GM23338 (cell line): ENCODE measurements around the gene PPP1R18. TPM values are rescaled to one million over a fixed set of nuclear protein-coding genes. Genes with fewer than 3 reads are reported as not detected.
"Not testable (repeated sequence)": the region's sequence is repeated elsewhere in the genome, so short reads cannot be mapped to it uniquely, and the experiment has no call there.

Experiments
- ATAC-seq: fragments of 200-7000 bp; cut with Tn5 transposase; 3 replicates; pipeline ENCODE4 v1.9.1; 2020
- DNase-seq: peaks from one replicate; pipeline ENCODE4 v3.0.0-alpha.2; 2015; ENCODE audit warnings: low spot score
- H2AFZ ChIP-seq: fragments of 200-600 bp; sonication (generic); 2 replicates; pipeline ENCODE4 v1.8.0; 2016; ENCODE audit warnings: antibody characterized with exemption, mild to moderate bottlenecking, moderate library complexity
- H3F3A ChIP-seq: fragments of 200-600 bp; sonication (generic); replicated peaks from 2 replicates; pipeline ENCODE4 v1.8.0; 2017; ENCODE audit warnings: antibody characterized with exemption, mixed run types, low read depth
- H3K27ac ChIP-seq: fragments of 200-600 bp; sonication (generic); 2 replicates; pipeline ENCODE4 v1.6.1; 2016; ENCODE audit warnings: low read depth
- H3K27me3 ChIP-seq: fragments of 200-600 bp; sonication (generic); 2 replicates; pipeline ENCODE4 v1.8.0; 2016; ENCODE audit warnings: mild to moderate bottlenecking, mixed run types, moderate library complexity; ENCODE audit not compliant: insufficient read depth
- H3K36me3 ChIP-seq: fragments of 200-600 bp; sonication (generic); 2 replicates; pipeline ENCODE4 v1.8.0; 2016; ENCODE audit warnings: mild to moderate bottlenecking; ENCODE audit not compliant: insufficient read depth
- H3K4me1 ChIP-seq: fragments of 200-600 bp; sonication (generic); 2 replicates; pipeline ENCODE4 v1.8.0; 2016; ENCODE audit warnings: mild to moderate bottlenecking, moderate library complexity; ENCODE audit not compliant: insufficient read depth
- H3K4me2 ChIP-seq: fragments of 200-600 bp; sonication (generic); 2 replicates; pipeline ENCODE4 v1.7.1; 2017; ENCODE audit warnings: mixed run types
- H3K4me3 ChIP-seq: fragments of 200-600 bp; sonication (generic); 2 replicates; pipeline ENCODE4 v1.6.1; 2016; ENCODE audit warnings: mixed run types
- H3K79me2 ChIP-seq: fragments of 200-600 bp; sonication (generic); replicated peaks from 2 replicates; pipeline ENCODE4 v1.8.0; 2017; ENCODE audit warnings: mild to moderate bottlenecking; ENCODE audit not compliant: insufficient read depth
- H3K9me2 ChIP-seq: fragments of 200-600 bp; sonication (generic); 2 replicates; pipeline ENCODE4 v1.8.0; 2017; ENCODE audit not compliant: insufficient read depth
- H4K20me1 ChIP-seq: fragments of 200-600 bp; sonication (generic); replicated peaks from 2 replicates; pipeline ENCODE4 v1.8.0; 2017; ENCODE audit warnings: mild to moderate bottlenecking; ENCODE audit not compliant: insufficient read depth
- H3K27ac Mint-ChIP-seq: 2 replicates; pipeline ENCODE4 v1.8.0; 2020; ENCODE audit warnings: inconsistent platforms, mild to moderate bottlenecking, moderate library complexity, mixed read lengths
- H3K27me3 Mint-ChIP-seq: 3 replicates; pipeline ENCODE4 v1.8.0; 2022; ENCODE audit warnings: low read depth, mild to moderate bottlenecking, moderate library complexity, mixed read lengths, inconsistent platforms; ENCODE audit not compliant: insufficient read depth, poor library complexity
- H3K36me3 Mint-ChIP-seq: 3 replicates; pipeline ENCODE4 v1.8.0; 2021; ENCODE audit warnings: low read depth, mild to moderate bottlenecking, inconsistent platforms, moderate library complexity, mixed read lengths
- H3K4me1 Mint-ChIP-seq: 3 replicates; pipeline ENCODE4 v1.8.0; 2020; ENCODE audit warnings: mild to moderate bottlenecking, inconsistent platforms, mixed read lengths
- H3K4me3 Mint-ChIP-seq: 3 replicates; pipeline ENCODE4 v1.8.0; 2021; ENCODE audit warnings: moderate library complexity, mild to moderate bottlenecking, inconsistent platforms, mixed read lengths
- H3K9me3 Mint-ChIP-seq: 3 replicates; pipeline ENCODE4 v1.8.0; 2020; ENCODE audit warnings: moderate library complexity, mild to moderate bottlenecking, inconsistent platforms, mixed read lengths
- CREB1 ChIP-seq: fragments of 250-450 bp; sonication (Bioruptor Pico); IDR thresholded peaks from 2 replicates; pipeline ENCODE4 v1.5.0; 2020; ENCODE audit warnings: low read depth, mild to moderate bottlenecking, moderate library complexity
- EZH2phosphoT487 ChIP-seq: fragments of 200-600 bp; sonication (generic); IDR thresholded peaks from one replicate; pipeline ENCODE4 v1.8.1; 2018; ENCODE audit warnings: antibody characterized with exemption; ENCODE audit not compliant: unreplicated experiment
- JUNB ChIP-seq: IDR thresholded peaks from one replicate; pipeline ENCODE4 v1.6.1; 2016; ENCODE audit warnings: antibody characterized with exemption; ENCODE audit not compliant: unreplicated experiment
- NANOG ChIP-seq: IDR thresholded peaks from 2 replicates; pipeline ENCODE4 v1.6.1; 2016; ENCODE audit warnings: antibody characterized with exemption, borderline replicate concordance
- POLR2AphosphoS5 ChIP-seq: IDR thresholded peaks from 2 replicates; pipeline ENCODE4 v1.6.1; 2016; ENCODE audit warnings: antibody characterized with exemption, low read depth
- polyA plus RNA-seq: library from polyadenylated mRNA; unstranded; fragments of >200 nt; fragmentation: Nextera tagmentation; extraction: Ambion mirVana; gene quantifications from 2 replicates; pipeline ENCODE4 v1.2.1, GENCODE V29; 2016
- total RNA-seq: library from RNA; depleted of rRNA; stranded (reverse); fragments of >200 nt; shearing (Covaris generic); gene quantifications from 2 replicates; pipeline ENCODE4 v1.2.3, GENCODE V29; 2014
- TF ChIP-seq, protein P1 (sequence below): IDR thresholded peaks from 2 replicates; pipeline ENCODE4 v1.6.1; 2016; ENCODE audit warnings: antibody characterized with exemption

PPP1R18 gene
- total and polyA plus RNA-seq, 2 experiments from 2014 or later, result 17.1 to 19.2 TPM

DNA sequence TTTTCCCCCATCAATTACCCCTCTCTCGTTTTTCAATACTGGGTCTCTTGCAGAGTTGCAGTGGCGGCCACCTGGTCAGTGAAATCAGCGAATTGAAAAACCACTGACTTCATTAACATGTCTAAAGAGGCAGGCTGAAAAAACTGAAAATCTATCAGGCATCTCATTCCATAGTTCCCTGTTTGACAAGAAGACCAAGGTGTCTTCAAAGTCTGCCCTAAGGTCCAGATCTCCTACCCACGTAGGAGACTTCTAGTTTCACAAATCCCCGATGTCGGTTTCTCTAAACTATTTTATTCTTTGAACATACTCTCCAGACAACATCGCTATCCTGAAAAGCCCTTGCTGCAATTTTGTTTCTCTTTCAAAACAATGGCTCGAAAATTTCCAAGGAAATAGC lies 32.9 kb upstream of the PPP1R18 start:
- Histone ChIP-seq H4K20me1 (peaks cover 24% of the 10 kb centered on the region), H3K27me3 (no peaks in the 10 kb centered on the region), H3K9me2 (no peaks in the 10 kb centered on the region), H3K79me2 (peaks cover 68% of the 10 kb centered on the region), H2AFZ (no peak overlapping the region), H3K36me3 (peaks cover 31% of the 10 kb centered on the region), H3K4me2 (peak overlapping the region; percentile 77), H3F3A (peaks cover 35% of the 10 kb centered on the region), H3K4me1 (peaks cover 13% of the 10 kb centered on the region), H3K4me3 (peak overlapping the region; percentile 55), H3K27ac (peak overlapping the region; percentile 97)
- H3K4me3 Mint-ChIP-seq, result peak overlapping the region; percentile 100
- peaks cover 50% of the 10 kb centered on the region for H3K27me3 Mint-ChIP-seq
- peak overlapping the region; percentile 100 for H3K27ac Mint-ChIP-seq
- peaks cover 13% of the 10 kb centered on the region; the same call in 2 of the 3 replicates for H3K9me3 Mint-ChIP-seq
- TF ChIP-seq CREB1 (CRISPR knock-in tag) (no peak), POLR2AphosphoS5 (peak; percentile 57; the same call in 1 of the 2 replicates), NANOG (no peak), EZH2phosphoT487 (no peak)
- DNase-seq (peak; percentile 66), ATAC-seq (no peak)
- H3K36me3 Mint-ChIP-seq, result peaks cover 56% of the 10 kb centered on the region
- peaks cover 42% of the 10 kb centered on the region for H3K4me1 Mint-ChIP-seq

DNA sequence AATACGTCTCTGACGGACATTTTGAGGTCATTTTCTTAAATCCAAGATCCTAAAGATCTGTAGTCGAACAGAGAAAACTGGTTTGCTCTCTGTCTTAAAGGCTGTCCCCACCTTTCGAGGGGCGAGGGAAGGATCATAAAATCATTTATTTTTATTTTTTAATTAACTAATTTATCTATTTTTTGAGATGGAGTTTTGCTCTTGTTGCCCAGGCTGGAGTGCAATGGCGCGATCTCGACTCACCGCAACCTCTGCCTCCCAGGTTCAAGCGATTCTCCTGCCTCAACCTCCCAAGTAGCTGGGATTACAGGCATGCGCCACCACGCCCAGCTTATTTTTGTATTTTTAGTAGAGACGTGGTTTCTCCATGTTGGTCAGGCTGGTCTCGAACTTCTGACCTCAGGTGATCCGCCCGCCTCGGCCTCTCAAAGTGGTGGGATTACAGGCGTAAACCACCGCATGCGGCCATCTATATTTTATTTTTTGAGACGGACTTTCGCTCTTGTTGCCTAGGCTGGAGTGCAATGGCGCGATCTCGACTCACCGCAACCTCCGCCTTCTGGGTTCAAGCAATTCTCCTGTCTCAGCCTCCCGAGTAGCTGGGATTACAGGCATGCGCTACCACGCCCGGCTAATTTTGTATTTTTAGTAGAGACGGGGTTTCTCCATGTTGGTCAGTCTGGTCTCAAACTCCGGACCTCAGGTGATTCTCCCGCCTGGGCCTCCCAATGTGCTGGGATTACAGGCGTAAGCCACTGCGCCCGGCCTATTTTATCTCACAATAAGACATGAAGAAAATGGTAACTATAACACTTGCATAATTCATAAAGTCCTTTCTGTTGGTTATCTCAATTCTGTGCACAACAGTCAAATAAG lies 31.6 kb upstream of the PPP1R18 start:
- Mint-ChIP-seq H3K27me3 (peaks cover 38% of the 10 kb centered on the region), H3K9me3 (peaks cover 13% of the 10 kb centered on the region; the same call in 2 of the 3 replicates)
- DNase-seq, result not testable (repeated sequence)

DNA sequence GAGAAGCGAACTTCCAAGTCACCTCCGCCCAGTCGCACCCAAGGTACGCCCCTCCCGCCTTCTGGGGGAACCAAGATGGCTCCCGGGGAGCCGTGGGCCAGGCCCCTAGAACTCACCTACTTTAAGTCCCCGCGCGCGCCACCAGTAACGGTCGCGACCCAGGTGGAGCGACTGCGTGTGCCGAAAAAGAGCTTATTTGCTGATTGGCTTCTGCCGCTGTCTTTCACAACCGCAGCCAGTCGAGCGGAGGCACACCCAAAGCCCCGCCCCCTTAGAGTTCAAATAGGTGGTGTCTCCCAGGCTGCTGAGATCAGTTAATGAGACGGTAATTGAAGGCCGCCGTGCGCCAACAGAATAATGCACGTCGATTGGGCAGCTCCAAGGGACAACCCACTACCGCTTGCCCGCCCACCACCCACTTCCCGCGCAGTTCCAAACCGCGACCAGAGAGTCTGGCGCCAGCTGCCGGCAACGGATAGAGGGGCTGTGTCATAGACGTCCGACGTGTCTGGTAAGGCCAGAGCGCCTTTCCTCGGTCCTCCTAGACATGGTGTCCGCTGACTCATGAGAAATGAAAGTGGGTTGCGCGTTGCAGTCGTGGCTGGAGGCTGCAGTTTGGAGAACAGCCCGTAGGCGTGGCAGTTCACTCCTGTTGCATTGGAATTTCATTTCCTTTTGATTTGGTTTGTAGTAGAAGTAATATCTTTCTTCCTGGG lies 30.8 kb upstream of the PPP1R18 start, which contains the start of gene MDC1:
MDC1 (minus strand) TSS at position 153 of the 716 bp plus-strand sequence. CDS start 2,106 bp downstream, outside the sequence.
- H2AFZ ChIP-seq, result peak within 1 kb of the TSS; percentile 23; the same call in 1 of the 2 replicates
- Mint-ChIP-seq H3K36me3 (peaks cover 56% of the 10 kb centered on the region), H3K27me3 (peaks cover 31% of the 10 kb centered on the region), H3K27ac (peak within 1 kb of the TSS; percentile 100), H3K4me1 (peaks cover 22% of the 10 kb centered on the region), H3K4me3 (peak within 1 kb of the TSS; percentile 100), H3K9me3 (peaks cover 13% of the 10 kb centered on the region; the same call in 2 of the 3 replicates)
- H3K27ac ChIP-seq, result peak within 1 kb of the TSS; percentile 97
- H3K4me3 ChIP-seq, result peak within 1 kb of the TSS; percentile 55
- no peaks in the 10 kb centered on the region for H3K27me3 ChIP-seq
- H3K79me2 ChIP-seq, result peaks cover 52% of the 10 kb centered on the region
- ATAC-seq (peak; percentile 76), DNase-seq (peak; percentile 100)
- H3K4me2 ChIP-seq, result peak within 1 kb of the TSS; percentile 86
- H3K9me2 ChIP-seq, result no peaks in the 10 kb centered on the region
- peaks cover 12% of the 10 kb centered on the region; the same call in 1 of the 2 replicates for H4K20me1 ChIP-seq
- H3F3A ChIP-seq, result peaks cover 15% of the 10 kb centered on the region
- peaks cover 7% of the 10 kb centered on the region for H3K4me1 ChIP-seq
- H3K36me3 ChIP-seq, result peaks cover 31% of the 10 kb centered on the region
- TF ChIP-seq, protein P1, sequence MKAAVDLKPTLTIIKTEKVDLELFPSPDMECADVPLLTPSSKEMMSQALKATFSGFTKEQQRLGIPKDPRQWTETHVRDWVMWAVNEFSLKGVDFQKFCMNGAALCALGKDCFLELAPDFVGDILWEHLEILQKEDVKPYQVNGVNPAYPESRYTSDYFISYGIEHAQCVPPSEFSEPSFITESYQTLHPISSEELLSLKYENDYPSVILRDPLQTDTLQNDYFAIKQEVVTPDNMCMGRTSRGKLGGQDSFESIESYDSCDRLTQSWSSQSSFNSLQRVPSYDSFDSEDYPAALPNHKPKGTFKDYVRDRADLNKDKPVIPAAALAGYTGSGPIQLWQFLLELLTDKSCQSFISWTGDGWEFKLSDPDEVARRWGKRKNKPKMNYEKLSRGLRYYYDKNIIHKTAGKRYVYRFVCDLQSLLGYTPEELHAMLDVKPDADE, result peak; percentile 80
- TF ChIP-seq CREB1 (CRISPR knock-in tag), result peak; percentile 85
- TF ChIP-seq POLR2AphosphoS5, result peak; percentile 94
- no peak for TF ChIP-seq NANOG
- TF ChIP-seq JUNB, result no peak
- no peak for TF ChIP-seq EZH2phosphoT487

More for the DNA sequence above, 31.6 kb upstream of the PPP1R18 start:
- peaks cover 56% of the 10 kb centered on the region for H3K36me3 Mint-ChIP-seq
- peaks cover 11% of the 10 kb centered on the region for H3K4me1 ChIP-seq
- H3K36me3 ChIP-seq, result peaks cover 30% of the 10 kb centered on the region
- H3K4me2 ChIP-seq, result peak overlapping the region; percentile 77
- H3K4me3 Mint-ChIP-seq, result peak overlapping the region; percentile 100
- H4K20me1 ChIP-seq, result peaks cover 18% of the 10 kb centered on the region
- peak overlapping the region; percentile 97 for H3K27ac ChIP-seq
- H3K4me3 ChIP-seq, result peak overlapping the region; percentile 55
- H3K79me2 ChIP-seq, result peaks cover 60% of the 10 kb centered on the region
- peaks cover 29% of the 10 kb centered on the region for H3K4me1 Mint-ChIP-seq
- not testable (repeated sequence) for H3K27me3 ChIP-seq, H2AFZ ChIP-seq, H3K9me2 ChIP-seq, ATAC-seq
- peaks cover 23% of the 10 kb centered on the region for H3F3A ChIP-seq
- peak overlapping the region; percentile 100 for H3K27ac Mint-ChIP-seq
